H9 (cell line): ENCODE measurements around the gene TMC1. TPM values are rescaled to one million over a fixed set of nuclear protein-coding genes. Genes with fewer than 3 reads are reported as not detected.

Experiments used
- DNase-seq: peaks from one replicate; pipeline ENCODE4 v3.0.0-alpha.2; 2017
- H2AFZ ChIP-seq: one replicate; pipeline ENCODE4 v1.6.1; 2013; ENCODE audit warnings: mild to moderate bottlenecking, low read length, control low read depth, moderate library complexity
- H2AK5ac ChIP-seq: 2 replicates; pipeline ENCODE4 v1.6.1; 2013; ENCODE audit warnings: low read length, control low read depth, mixed read lengths; ENCODE audit not compliant: insufficient read length
- H2BK120ac ChIP-seq: one replicate; pipeline ENCODE4 v1.6.1; 2013; ENCODE audit warnings: low read depth, mild to moderate bottlenecking, low read length, control low read depth, inconsistent platforms; ENCODE audit not compliant: poor library complexity, severe bottlenecking
- H2BK12ac ChIP-seq: 2 replicates; pipeline ENCODE4 v1.6.1; 2013; ENCODE audit warnings: low read length, control low read depth, mixed read lengths, low read depth; ENCODE audit not compliant: insufficient read length
- H2BK15ac ChIP-seq: 2 replicates; pipeline ENCODE4 v1.6.1; 2013; ENCODE audit warnings: low read depth, low read length, control low read depth
- H2BK20ac ChIP-seq: one replicate; pipeline ENCODE4 v1.6.1; 2013; ENCODE audit warnings: low read depth, mild to moderate bottlenecking, low read length, control low read depth, inconsistent platforms; ENCODE audit not compliant: poor library complexity, severe bottlenecking
- H2BK5ac ChIP-seq: 2 replicates; pipeline ENCODE4 v1.6.1; 2013; ENCODE audit warnings: low read length, control low read depth, mixed read lengths; ENCODE audit not compliant: insufficient read length
- H3K14ac ChIP-seq: 2 replicates; pipeline ENCODE4 v1.6.1; 2013; ENCODE audit warnings: low read length, control low read depth; ENCODE audit not compliant: insufficient read depth
- H3K18ac ChIP-seq: 2 replicates; pipeline ENCODE4 v1.6.1; 2013; ENCODE audit warnings: low read depth, mild to moderate bottlenecking, mixed read lengths, low read length, control low read depth; ENCODE audit not compliant: insufficient read length
- H3K23ac ChIP-seq: 2 replicates; pipeline ENCODE4 v1.6.1; 2013; ENCODE audit warnings: low read length, control low read depth, mixed read lengths, low read depth; ENCODE audit not compliant: insufficient read length
- H3K23me2 ChIP-seq: 2 replicates; pipeline ENCODE4 v1.6.1; 2013; ENCODE audit warnings: low read depth, mild to moderate bottlenecking, mixed read lengths, low read length, control low read depth; ENCODE audit not compliant: insufficient read length, poor library complexity, severe bottlenecking
- H3K27ac ChIP-seq: 2 replicates; pipeline ENCODE4 v1.5.1; 2013; ENCODE audit warnings: low read length, control low read depth, mixed read lengths, low read depth; ENCODE audit not compliant: insufficient read length
- H3K27me3 ChIP-seq: 2 replicates; pipeline ENCODE4 v1.6.1; 2013; ENCODE audit warnings: low read length, control low read depth, inconsistent platforms; ENCODE audit not compliant: insufficient read depth
- H3K4ac ChIP-seq: 2 replicates; pipeline ENCODE4 v1.6.1; 2013; ENCODE audit warnings: low read depth, mild to moderate bottlenecking, control low read depth, inconsistent platforms, low read length, moderate library complexity
- H3K4me1 ChIP-seq: 2 replicates; pipeline ENCODE4 v1.6.1; 2013; ENCODE audit warnings: low read length, control low read depth, inconsistent platforms; ENCODE audit not compliant: insufficient read depth
- H3K4me2 ChIP-seq: 2 replicates; pipeline ENCODE4 v1.6.1; 2013; ENCODE audit warnings: low read length, control low read depth, mixed read lengths; ENCODE audit not compliant: insufficient read length, insufficient read depth
- H3K56ac ChIP-seq: 2 replicates; pipeline ENCODE4 v1.6.1; 2013; ENCODE audit warnings: low read depth, mild to moderate bottlenecking, mixed read lengths, low read length, control low read depth; ENCODE audit not compliant: insufficient read length
- H3K79me1 ChIP-seq: 2 replicates; pipeline ENCODE4 v1.6.1; 2013; ENCODE audit warnings: low read depth, mild to moderate bottlenecking, moderate library complexity, low read length, control low read depth, inconsistent platforms; ENCODE audit not compliant: insufficient read depth, poor library complexity, severe bottlenecking
- H3K79me2 ChIP-seq: 2 replicates; pipeline ENCODE4 v1.6.1; 2013; ENCODE audit warnings: low read length, control low read depth, inconsistent platforms; ENCODE audit not compliant: insufficient read depth
- H3K9ac ChIP-seq: 2 replicates; pipeline ENCODE4 v1.6.1; 2013; ENCODE audit warnings: low read length, control low read depth, mixed read lengths; ENCODE audit not compliant: insufficient read length; ENCODE audit errors: extremely low read depth
- H3K9me3 ChIP-seq: one replicate; pipeline ENCODE4 v1.6.1; 2013; ENCODE audit warnings: low read depth, low read length, inconsistent platforms; ENCODE audit not compliant: control insufficient read depth
- H3T11ph ChIP-seq: one replicate; pipeline ENCODE4 v1.6.1; 2013; ENCODE audit warnings: mild to moderate bottlenecking, low read length, control low read depth, inconsistent platforms
- H4K20me1 ChIP-seq: one replicate; pipeline ENCODE4 v1.6.1; 2013; ENCODE audit not compliant: control insufficient read depth, insufficient read length, insufficient read depth
- H4K5ac ChIP-seq: 2 replicates; pipeline ENCODE4 v1.6.1; 2013; ENCODE audit warnings: low read depth, mild to moderate bottlenecking, mixed read lengths, low read length, control low read depth; ENCODE audit not compliant: insufficient read length
- H4K8ac ChIP-seq: replicated peaks from 2 replicates; pipeline ENCODE4 v1.6.1; 2013; ENCODE audit warnings: low read length, control low read depth, mixed read lengths, low read depth; ENCODE audit not compliant: insufficient read length
- H4K91ac ChIP-seq: 2 replicates; pipeline ENCODE4 v1.6.1; 2013; ENCODE audit warnings: low read depth, mild to moderate bottlenecking, moderate library complexity, mixed read lengths, low read length, control low read depth; ENCODE audit not compliant: insufficient read length
- H3K27ac Mint-ChIP-seq, 3 experiments: 2 replicates in 2 of 3; 3 replicates in 1 of 3; pipeline ENCODE4 v1.8.0; 2020 to 2021; ENCODE audit warnings: mixed read lengths in 3 of 3, mild to moderate bottlenecking in 1 of 3, moderate library complexity in 1 of 3
- H3K27me3 Mint-ChIP-seq: 2 replicates; pipeline ENCODE4 v1.8.0; 2021; ENCODE audit warnings: low read depth, mild to moderate bottlenecking, moderate library complexity, mixed read lengths
- H3K36me3 Mint-ChIP-seq, 3 experiments: 2 replicates in 2 of 3; 3 replicates in 1 of 3; pipeline ENCODE4 v1.8.0; 2020 to 2021; ENCODE audit warnings: low read depth in 3 of 3, mixed read lengths in 3 of 3; ENCODE audit not compliant: insufficient read depth in 1 of 3
- H3K4me1 Mint-ChIP-seq, 2 experiments: 2 replicates each; pipeline ENCODE4 v1.8.0; 2020; ENCODE audit warnings: mixed read lengths in 2 of 2
- H3K4me3 Mint-ChIP-seq, 2 experiments: 2 replicates in 1 of 2; 3 replicates in 1 of 2; pipeline ENCODE4 v1.8.0; 2020 to 2021; ENCODE audit warnings: mild to moderate bottlenecking in 2 of 2, mixed read lengths in 2 of 2, moderate library complexity in 1 of 2
- H3K9me3 Mint-ChIP-seq, 2 experiments: 2 replicates in 1 of 2; 3 replicates in 1 of 2; pipeline ENCODE4 v1.8.0; 2020; ENCODE audit warnings: mild to moderate bottlenecking in 2 of 2, mixed read lengths in 2 of 2, moderate library complexity in 1 of 2
- WGBS: extraction: QIAGEN DNeasy Blood & Tissue Kit; methylation state at CpG from one replicate; pipeline ENCODE4 v1.1.7; 2013; ENCODE audit warnings: missing lambda C conversion rate, low lambda C conversion rate, mixed read lengths; ENCODE audit not compliant: insufficient read length; ENCODE audit errors: extremely low coverage; 5-methylcytosine and 5-hydroxymethylcytosine counted together
- total RNA-seq: library from RNA; stranded (reverse); gene quantifications from 2 replicates; pipeline ENCODE4 v1.2.1, GENCODE V29; 2021
- TF ChIP-seq, protein P1 (sequence below): fragments of 200-600 bp; sonication (generic); conservative IDR thresholded peaks from 3 replicates; pipeline ENCODE4 v1.8.0; 2021; ENCODE audit warnings: antibody characterized with exemption, mild to moderate bottlenecking

TMC1 gene
- total RNA-seq, 1 experiment from 2014 or later = 2.4 TPM

DNA sequence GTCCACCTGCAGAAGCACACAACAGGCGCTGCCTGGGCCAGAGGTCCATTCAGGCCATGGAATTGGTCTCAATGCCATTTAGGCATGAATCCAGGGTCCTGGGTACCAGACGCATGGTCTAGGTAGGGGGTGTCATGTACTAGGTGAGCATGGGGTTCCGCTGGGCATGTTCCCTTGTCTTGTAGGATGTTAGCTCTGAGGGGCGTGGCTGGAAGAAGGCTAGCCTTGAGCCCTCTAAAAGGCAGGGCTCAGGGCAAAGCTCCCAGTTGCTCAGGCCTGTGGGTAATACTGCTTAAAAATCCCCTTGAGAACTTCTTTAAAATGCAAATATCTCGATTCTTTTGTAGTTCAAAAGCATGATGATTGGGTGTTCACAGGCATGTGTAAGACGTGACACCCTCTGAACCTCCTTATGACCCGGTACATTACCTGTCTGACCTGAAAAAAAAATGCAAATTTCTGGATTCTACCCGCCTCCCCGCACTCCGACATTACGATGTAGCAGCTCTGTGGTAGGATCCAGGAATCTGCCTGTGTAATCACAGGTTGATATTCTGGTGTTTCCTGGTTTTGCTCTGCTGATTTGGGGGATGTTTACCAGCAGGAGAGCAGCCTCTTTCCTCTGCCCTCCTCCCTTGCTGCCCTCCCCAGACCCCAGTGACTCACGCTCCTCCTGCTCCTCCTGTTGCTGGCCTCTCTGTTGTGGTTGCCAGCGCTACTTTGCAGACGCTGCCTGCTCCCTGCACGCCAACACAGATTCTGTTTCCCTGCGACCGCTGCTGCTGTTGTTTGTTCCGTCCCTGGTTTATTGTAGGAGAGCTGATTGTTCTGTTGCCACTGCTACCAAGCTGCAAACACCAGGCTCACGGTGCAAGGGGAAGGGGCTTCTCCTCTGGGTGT lies 5.7 kb downstream of the TMC1 start:
- Mint-ChIP-seq H3K4me3 (peak overlapping the region; percentile 41 to 50), H3K9me3 (peaks cover 1 to 4% of the 10 kb centered on the region in 2 experiments; a peak in 3 of 5 replicates), H3K27ac (peak overlapping the region; percentile 89 to 99 (median 98)), H3K27me3 (no peaks in the 10 kb centered on the region; the same call in 1 of the 2 replicates), H3K36me3 (peaks cover 0 to 16% (median 0%) of the 10 kb centered on the region in 3 experiments; a peak in 1 of 7 replicates), H3K4me1 (peaks cover 23 to 26% of the 10 kb centered on the region in 2 experiments)
- Histone ChIP-seq H3K18ac (peak overlapping the region; percentile 29), H3K56ac (no peak overlapping the region), H4K20me1 (no peaks in the 10 kb centered on the region), H3K23ac (no peak overlapping the region), H3K9me3 (no peaks in the 10 kb centered on the region), H3T11ph (no peak overlapping the region), H3K27ac (no peak overlapping the region), H3K79me1 (no peaks in the 10 kb centered on the region), H3K4me2 (peak overlapping the region; percentile 5), H2BK15ac (no peak overlapping the region), H4K91ac (no peak overlapping the region), H3K9ac (no peak overlapping the region), H3K4me1 (peaks cover 6% of the 10 kb centered on the region; the same call in 1 of the 2 replicates), H3K4ac (no peak overlapping the region; the same call in 1 of the 2 replicates), H2BK5ac (no peak overlapping the region), H3K23me2 (no peaks in the 10 kb centered on the region), H2BK20ac (no peak overlapping the region), H2BK12ac (peak overlapping the region; percentile 12), H2BK120ac (no peak overlapping the region), H3K79me2 (no peaks in the 10 kb centered on the region), H3K14ac (peak overlapping the region; percentile 36; the same call in 1 of the 2 replicates), H3K27me3 (no peaks in the 10 kb centered on the region), H4K5ac (no peak overlapping the region), H2AK5ac (no peak overlapping the region), H2AFZ (no peak overlapping the region), H4K8ac (no peak overlapping the region)
- TF ChIP-seq, protein P1, sequence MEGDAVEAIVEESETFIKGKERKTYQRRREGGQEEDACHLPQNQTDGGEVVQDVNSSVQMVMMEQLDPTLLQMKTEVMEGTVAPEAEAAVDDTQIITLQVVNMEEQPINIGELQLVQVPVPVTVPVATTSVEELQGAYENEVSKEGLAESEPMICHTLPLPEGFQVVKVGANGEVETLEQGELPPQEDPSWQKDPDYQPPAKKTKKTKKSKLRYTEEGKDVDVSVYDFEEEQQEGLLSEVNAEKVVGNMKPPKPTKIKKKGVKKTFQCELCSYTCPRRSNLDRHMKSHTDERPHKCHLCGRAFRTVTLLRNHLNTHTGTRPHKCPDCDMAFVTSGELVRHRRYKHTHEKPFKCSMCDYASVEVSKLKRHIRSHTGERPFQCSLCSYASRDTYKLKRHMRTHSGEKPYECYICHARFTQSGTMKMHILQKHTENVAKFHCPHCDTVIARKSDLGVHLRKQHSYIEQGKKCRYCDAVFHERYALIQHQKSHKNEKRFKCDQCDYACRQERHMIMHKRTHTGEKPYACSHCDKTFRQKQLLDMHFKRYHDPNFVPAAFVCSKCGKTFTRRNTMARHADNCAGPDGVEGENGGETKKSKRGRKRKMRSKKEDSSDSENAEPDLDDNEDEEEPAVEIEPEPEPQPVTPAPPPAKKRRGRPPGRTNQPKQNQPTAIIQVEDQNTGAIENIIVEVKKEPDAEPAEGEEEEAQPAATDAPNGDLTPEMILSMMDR = no peak
- DNase-seq = peak; percentile 82
- no CpG with 5 or more reads among the region's 19 CpGs for WGBS
